Esophagus muscularis mucosa (tissue), 4 donors: ENCODE data around the gene ACTC1. TPM values are rescaled to one million over a fixed set of nuclear protein-coding genes. Genes with fewer than 3 reads are reported as not detected.

Experiments used
- DNase-seq: peaks from one replicate; pipeline ENCODE4 v3.0.0-alpha.2; 2017; ENCODE audit errors: extremely low spot score
- H3K27ac ChIP-seq, 4 donors: fragments of 200-600 bp; sonication (generic); replicated peaks in 1 of 4; 1 replicate in 3 of 4; 2 replicates in 1 of 4; pipeline ENCODE4 v1.5.1; 2016 to 2019; ENCODE audit warnings: mild to moderate bottlenecking in 1 of 4
- H3K27me3 ChIP-seq, 4 donors: fragments of 200-600 bp; sonication (generic); one replicate each; pipeline versions ENCODE4 v1.5.1 to v1.6.0; 2016 to 2019
- H3K36me3 ChIP-seq, 4 donors: fragments of 200-600 bp; sonication (generic); one replicate each; pipeline ENCODE4 v1.5.1; 2016 to 2019
- H3K4me1 ChIP-seq, 4 donors: fragments of 200-600 bp; sonication (generic); one replicate each; pipeline ENCODE4 v1.5.1; 2016 to 2019
- H3K4me3 ChIP-seq, 4 donors: fragments of 200-600 bp; sonication (generic); 1 replicate in 2 of 4; 2 replicates in 2 of 4; pipeline ENCODE4 v1.5.1; 2016 to 2019; ENCODE audit warnings: mild to moderate bottlenecking in 4 of 4, moderate library complexity in 1 of 4
- H3K9me3 ChIP-seq, 4 donors: fragments of 200-600 bp; sonication (generic); 1 replicate in 3 of 4; 2 replicates in 1 of 4; pipeline ENCODE4 v1.5.1; 2016 to 2019
- EP300 ChIP-seq: sonication (generic); formaldehyde crosslinking; IDR thresholded peaks from one replicate; pipeline ENCODE4 v1.6.1; 2017; ENCODE audit warnings: antibody characterized with exemption
- POLR2A ChIP-seq: fragments of 450-650 bp; IDR thresholded peaks from one replicate; pipeline ENCODE4 v1.6.1; 2017; ENCODE audit warnings: antibody characterized with exemption, moderate library complexity, mild to moderate bottlenecking, low read depth
- POLR2AphosphoS5 ChIP-seq, 2 donors: sonication (generic); formaldehyde crosslinking; IDR thresholded peaks; one replicate each; pipeline ENCODE4 v1.6.1; 2017; ENCODE audit warnings: antibody characterized with exemption in 2 of 2
- WGBS: methylation state at CpG from one replicate; pipeline ENCODE4 v1.1.5; 2018; 5-methylcytosine and 5-hydroxymethylcytosine counted together
- intact Hi-C: fragments of 100-400 bp; cut with DNase I; formaldehyde crosslinking; loops from one replicate; pipeline ENCODE4 v1.15.1; 2023
- total RNA-seq, 4 donors: library from RNA; depleted of rRNA; stranded (reverse); fragments of >200 nt; gene quantifications; one replicate each; pipeline versions ENCODE4 v1.1.0 to v1.2.1, GENCODE V29; 2016
- TF ChIP-seq, protein P1 (sequence below), 3 experiments: fragments of 200-600 bp in 2 of 3; fragments of 450-650 bp in 1 of 3; sonication (generic) in 2 of 3; IDR thresholded peaks; one replicate each; pipeline ENCODE4 v1.5.1; 2017 to 2019; ENCODE audit warnings: antibody characterized with exemption in 3 of 3, mild to moderate bottlenecking in 2 of 3, moderate library complexity in 1 of 3

ACTC1 gene
- total RNA-seq, 4 donors from 2014 or later, result 4.7 to 8.7 (median 7.3) TPM

DNA sequence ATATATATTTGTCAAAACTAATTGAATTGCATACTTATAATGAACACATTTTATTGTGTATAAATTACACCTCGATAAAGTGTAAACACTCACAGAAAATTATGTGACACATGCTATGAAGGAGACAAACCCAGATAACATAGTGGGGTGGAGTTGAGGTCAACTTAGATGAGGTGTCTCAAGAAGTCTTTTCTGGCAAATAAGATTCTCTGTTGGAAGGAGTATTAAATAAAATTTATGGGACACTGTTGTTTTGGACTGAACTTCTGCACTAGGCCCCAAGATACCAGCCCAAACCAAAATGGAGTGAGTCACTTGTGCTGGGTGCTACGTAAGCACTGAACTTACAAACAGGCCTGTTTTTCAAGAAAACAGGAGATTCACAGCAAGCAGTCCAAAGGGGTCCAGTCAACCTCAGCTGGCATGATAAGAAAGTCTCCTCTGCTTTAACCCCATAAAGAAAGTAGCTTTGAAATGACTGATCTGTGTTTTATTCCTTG is 18.7 kb downstream of the ACTC1 start:
- WGBS, result 54% methylated on average over 2 of the region's 2 CpGs
- Histone ChIP-seq H3K27me3 (no peaks in the 10 kb centered on the region), H3K27ac (no peak overlapping the region), H3K4me1 (no peaks in the 10 kb centered on the region), H3K36me3 (no peaks in the 10 kb centered on the region), H3K9me3 (no peaks in the 10 kb centered on the region), H3K4me3 (no peak overlapping the region)
- DNase-seq, result no peak
- intact Hi-C loops, result no loop called here
- TF ChIP-seq EP300 (no peak), POLR2A (no peak), POLR2AphosphoS5 (IDR thresholded peaks at IDR 0.05) (no peak)
- TF ChIP-seq, protein P1, sequence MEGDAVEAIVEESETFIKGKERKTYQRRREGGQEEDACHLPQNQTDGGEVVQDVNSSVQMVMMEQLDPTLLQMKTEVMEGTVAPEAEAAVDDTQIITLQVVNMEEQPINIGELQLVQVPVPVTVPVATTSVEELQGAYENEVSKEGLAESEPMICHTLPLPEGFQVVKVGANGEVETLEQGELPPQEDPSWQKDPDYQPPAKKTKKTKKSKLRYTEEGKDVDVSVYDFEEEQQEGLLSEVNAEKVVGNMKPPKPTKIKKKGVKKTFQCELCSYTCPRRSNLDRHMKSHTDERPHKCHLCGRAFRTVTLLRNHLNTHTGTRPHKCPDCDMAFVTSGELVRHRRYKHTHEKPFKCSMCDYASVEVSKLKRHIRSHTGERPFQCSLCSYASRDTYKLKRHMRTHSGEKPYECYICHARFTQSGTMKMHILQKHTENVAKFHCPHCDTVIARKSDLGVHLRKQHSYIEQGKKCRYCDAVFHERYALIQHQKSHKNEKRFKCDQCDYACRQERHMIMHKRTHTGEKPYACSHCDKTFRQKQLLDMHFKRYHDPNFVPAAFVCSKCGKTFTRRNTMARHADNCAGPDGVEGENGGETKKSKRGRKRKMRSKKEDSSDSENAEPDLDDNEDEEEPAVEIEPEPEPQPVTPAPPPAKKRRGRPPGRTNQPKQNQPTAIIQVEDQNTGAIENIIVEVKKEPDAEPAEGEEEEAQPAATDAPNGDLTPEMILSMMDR (IDR thresholded peaks at IDR 0.05), result no peak

DNA sequence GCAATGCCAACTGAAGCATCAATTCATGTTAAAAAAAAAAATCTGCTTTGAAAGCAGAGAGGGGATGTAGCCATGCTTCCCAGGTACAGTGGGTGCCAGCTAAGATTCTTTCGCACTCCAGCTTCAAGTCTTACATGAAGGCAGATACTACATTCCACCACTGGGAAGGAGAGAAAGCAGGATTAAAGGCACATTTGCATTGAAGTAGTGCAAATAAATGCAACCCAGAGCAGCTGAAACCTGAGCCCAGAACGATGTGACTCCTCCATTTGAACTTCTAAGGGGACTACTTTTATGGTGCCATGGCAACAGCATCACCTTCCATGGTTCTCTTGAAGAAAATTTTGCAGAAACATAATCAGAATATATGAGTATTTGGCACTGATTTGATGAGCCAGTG is 21.4 kb downstream of the ACTC1 start:
- DNase-seq, result no peak
- Histone ChIP-seq H3K36me3 (no peaks in the 10 kb centered on the region), H3K27me3 (no peaks in the 10 kb centered on the region), H3K4me3 (no peak overlapping the region), H3K4me1 (no peaks in the 10 kb centered on the region), H3K27ac (no peak overlapping the region), H3K9me3 (no peaks in the 10 kb centered on the region)
- TF ChIP-seq, protein P1 (IDR thresholded peaks at IDR 0.05), result no peak
- TF ChIP-seq EP300 (no peak), POLR2AphosphoS5 (IDR thresholded peaks at IDR 0.05) (no peak), POLR2A (no peak)
- 52% methylated on average over 2 of the region's 2 CpGs for whole genome bisulfite sequencing
- intact Hi-C loops, result no loop called here

DNA sequence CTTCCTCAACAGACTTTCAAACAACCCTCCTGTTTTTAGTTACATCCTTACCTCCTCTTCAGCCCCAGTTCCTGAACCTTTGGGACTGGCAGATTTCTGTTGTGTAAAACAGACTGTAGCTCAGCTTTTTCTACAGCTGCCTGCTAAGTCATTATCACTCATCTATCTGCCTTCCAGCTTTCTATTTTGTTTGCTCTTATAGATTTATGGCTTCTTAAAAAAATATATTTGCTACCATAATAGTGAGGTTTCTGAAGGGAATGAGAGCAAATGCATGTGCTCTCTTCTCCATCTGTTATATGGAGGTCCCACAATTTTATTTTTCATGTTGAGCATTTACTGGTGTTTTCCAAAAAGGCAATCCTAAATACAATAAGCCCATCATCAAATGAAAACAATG is 22.3 kb downstream of the ACTC1 start:
- Histone ChIP-seq H3K36me3 (no peaks in the 10 kb centered on the region), H3K4me1 (no peaks in the 10 kb centered on the region), H3K27me3 (no peaks in the 10 kb centered on the region), H3K27ac (no peak overlapping the region), H3K9me3 (no peaks in the 10 kb centered on the region), H3K4me3 (no peak overlapping the region)
- no peak for DNase-seq
- intact Hi-C loops, result no loop called here
- TF ChIP-seq, protein P1 (IDR thresholded peaks at IDR 0.05), result no peak
- no peak for TF ChIP-seq POLR2A

DNA sequence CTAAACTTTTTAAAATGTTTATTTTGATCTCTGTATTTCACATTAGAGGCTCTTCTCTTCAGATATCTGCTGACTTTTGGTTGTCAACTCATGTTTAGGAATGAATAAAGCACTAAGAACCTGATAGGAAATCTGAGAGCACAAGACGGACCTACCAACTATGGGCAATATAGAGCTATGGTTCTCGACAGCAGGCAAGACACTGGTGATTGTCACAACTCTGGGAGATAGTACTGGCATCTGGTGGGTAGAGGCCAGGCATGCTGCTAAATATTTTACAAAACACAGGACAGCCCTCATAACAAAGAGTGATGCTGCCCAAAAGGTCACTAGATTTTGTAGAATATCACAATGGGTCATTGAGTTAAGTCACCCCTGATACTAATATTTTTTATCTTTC is 23.0 kb downstream of the ACTC1 start:
- TF ChIP-seq EP300 (no peak), POLR2A (no peak)
- intact Hi-C loops, result no loop called here
- no peaks in the 10 kb centered on the region for H3K27me3 ChIP-seq
- no peaks in the 10 kb centered on the region for H3K4me1 ChIP-seq
- H3K9me3 ChIP-seq, result no peaks in the 10 kb centered on the region
- no peak overlapping the region for H3K4me3 ChIP-seq
- WGBS, result 93% methylated on average over 2 of the region's 2 CpGs
- H3K27ac ChIP-seq, result no peak overlapping the region
- DNase-seq, result no peak
- no peaks in the 10 kb centered on the region for H3K36me3 ChIP-seq

DNA sequence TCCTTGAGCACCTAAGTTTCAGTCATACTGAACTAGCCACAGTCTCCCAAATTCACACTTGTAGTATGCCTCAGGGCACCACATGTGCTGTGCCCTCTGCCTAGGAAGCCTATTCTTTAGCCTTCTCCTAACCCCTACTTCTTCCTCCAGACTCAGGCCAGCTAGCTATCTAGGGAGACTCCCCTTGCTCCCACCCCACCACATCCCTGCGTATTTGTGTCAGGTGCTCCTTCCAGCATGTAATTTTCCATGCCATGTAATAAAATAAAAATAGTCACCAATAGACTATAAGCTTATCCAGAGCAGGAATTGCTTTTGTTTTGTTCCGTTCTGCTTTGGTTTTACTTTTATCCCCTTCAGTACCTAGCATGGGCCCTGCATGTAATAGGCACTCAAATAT is 25.6 kb downstream of the ACTC1 start:
- Histone ChIP-seq H3K9me3 (no peaks in the 10 kb centered on the region), H3K27me3 (no peaks in the 10 kb centered on the region), H3K4me3 (no peak overlapping the region), H3K27ac (no peak overlapping the region), H3K36me3 (no peaks in the 10 kb centered on the region), H3K4me1 (no peaks in the 10 kb centered on the region)
- WGBS, result 89% methylated on average over 2 of the region's 2 CpGs
- intact Hi-C loops, result no loop called here
- TF ChIP-seq, protein P1 (IDR thresholded peaks at IDR 0.05), result no peak
- TF ChIP-seq POLR2AphosphoS5 (IDR thresholded peaks at IDR 0.05), result no peak
- no peak for TF ChIP-seq EP300
- no peak for TF ChIP-seq POLR2A
- no peak for DNase-seq
